ENCODE measurements around the gene TRIM60. TPM values are rescaled to one million over a fixed set of nuclear protein-coding genes. Genes with fewer than 3 reads are reported as not detected.

The TRIM60 gene
- total RNA-seq, 4 donors from 2014 or later = not detected

DNA sequence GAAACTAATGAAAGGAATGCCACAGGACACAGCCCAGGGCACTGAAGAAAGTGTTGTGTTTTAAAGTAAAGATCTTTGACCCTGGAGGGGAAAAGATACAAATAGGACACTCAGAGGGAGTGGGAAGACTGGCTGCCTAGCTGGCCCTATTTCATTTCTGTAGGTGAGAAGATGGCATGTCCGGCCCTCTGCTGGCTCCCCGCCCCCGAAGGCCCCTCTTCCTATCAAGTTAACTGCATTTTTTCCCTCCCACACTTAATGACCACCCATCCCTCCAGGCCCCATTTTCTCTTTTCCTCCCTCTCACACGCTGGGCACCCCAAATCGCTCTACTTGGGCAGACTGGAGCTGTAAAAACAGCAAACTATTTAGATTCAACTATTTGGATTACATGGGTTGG, 16.4 kb downstream of the TRIM60 start:
- TF ChIP-seq, protein P1, sequence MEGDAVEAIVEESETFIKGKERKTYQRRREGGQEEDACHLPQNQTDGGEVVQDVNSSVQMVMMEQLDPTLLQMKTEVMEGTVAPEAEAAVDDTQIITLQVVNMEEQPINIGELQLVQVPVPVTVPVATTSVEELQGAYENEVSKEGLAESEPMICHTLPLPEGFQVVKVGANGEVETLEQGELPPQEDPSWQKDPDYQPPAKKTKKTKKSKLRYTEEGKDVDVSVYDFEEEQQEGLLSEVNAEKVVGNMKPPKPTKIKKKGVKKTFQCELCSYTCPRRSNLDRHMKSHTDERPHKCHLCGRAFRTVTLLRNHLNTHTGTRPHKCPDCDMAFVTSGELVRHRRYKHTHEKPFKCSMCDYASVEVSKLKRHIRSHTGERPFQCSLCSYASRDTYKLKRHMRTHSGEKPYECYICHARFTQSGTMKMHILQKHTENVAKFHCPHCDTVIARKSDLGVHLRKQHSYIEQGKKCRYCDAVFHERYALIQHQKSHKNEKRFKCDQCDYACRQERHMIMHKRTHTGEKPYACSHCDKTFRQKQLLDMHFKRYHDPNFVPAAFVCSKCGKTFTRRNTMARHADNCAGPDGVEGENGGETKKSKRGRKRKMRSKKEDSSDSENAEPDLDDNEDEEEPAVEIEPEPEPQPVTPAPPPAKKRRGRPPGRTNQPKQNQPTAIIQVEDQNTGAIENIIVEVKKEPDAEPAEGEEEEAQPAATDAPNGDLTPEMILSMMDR (IDR thresholded peaks at IDR 0.05; ENCODE audit: low read depth) = no peak

DNA sequence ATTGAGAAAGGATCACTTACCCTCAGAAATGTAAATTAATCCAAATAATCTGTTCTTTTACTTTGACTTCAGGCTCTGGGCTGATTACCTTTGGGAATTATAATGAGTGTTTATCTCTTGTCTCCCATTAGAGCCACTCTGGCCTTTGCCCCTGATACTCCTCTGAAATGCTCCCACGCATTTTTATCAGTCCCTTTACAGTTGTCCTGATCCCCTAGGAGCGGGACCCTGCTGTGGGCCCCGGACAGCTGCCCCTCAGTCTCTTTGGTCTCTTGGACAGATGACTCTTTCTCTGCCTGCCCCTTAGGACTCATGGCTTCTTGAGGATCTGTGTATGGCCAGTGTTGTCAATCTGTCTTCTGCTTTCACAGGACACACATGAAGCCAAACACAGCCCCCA, 20.8 kb downstream of the TRIM60 start:
- TF ChIP-seq, protein P1 (IDR thresholded peaks at IDR 0.05; ENCODE audit: low read depth) = no peak

DNA sequence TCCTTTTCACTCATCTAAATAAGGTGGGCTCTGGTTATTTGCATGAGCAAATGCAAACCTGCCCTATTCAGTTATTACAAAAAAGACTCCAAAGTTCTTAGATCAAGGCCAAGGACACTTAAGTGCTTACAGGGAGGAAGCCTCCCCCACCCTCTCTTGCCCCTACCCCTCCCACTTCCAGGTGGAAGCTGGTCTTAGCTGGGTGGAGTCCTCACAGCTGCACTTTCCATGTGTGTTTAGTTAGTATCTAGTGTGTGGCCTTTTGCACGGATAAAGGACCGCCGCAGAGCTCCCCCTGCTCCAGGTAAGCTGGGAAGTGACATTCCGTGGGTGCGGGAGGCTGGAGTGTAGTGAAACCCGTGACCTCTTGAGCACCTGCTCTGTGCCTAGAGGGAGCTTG, 21.8 kb downstream of the TRIM60 start, which contains the start of gene TRIM75:
TSS of gene TRIM75 (plus strand) at position 222 of the 400 bp plus-strand sequence. CDS start 5,282 bp downstream, outside the sequence.
- TF ChIP-seq, protein P1 (IDR thresholded peaks at IDR 0.05; ENCODE audit: low read depth) = no peak

DNA sequence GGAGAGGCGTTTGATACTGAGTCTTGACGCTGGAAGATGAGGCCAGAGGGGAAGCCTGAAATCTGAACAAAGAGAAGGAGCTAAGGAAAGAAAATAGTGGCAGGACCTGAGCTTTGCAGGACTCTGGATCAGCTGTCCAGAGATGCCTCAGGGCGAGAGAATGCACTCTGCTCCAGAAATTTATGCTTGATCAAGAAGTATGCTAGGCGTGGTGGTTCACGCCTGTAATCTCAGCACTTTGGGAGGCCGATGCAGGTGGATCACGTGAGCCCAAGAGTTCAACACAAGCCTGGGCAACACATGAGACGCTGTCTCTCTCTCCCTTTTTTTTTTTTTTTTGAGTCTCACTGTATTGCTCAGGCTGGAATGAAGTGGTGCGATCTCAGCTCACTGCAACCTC, 23.8 kb downstream of the TRIM60 start:
- TF ChIP-seq, protein P1 (IDR thresholded peaks at IDR 0.05; ENCODE audit: low read depth) = no peak

DNA sequence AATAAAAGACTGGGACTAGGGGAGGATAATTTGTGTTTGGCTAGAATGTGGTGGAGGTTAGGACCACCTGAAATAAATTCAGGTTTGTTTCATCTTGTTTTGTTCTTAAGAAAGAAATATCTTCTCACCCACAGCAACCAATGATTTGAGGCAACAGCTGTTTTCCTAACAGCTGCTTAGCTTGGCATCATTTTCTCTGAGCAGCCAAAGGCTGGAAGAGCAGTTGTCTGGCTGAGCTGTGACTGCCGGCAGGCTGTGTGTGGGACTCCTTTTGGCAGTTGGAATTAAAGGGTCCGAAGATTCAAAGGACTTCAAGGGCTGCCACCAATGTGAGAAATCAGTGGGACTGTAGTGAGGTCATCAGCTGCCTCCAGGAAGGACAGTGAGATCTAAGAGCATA, 26.9 kb downstream of the TRIM60 start:
- TF ChIP-seq, protein P1 (IDR thresholded peaks at IDR 0.05; ENCODE audit: low read depth) = no peak

DNA sequence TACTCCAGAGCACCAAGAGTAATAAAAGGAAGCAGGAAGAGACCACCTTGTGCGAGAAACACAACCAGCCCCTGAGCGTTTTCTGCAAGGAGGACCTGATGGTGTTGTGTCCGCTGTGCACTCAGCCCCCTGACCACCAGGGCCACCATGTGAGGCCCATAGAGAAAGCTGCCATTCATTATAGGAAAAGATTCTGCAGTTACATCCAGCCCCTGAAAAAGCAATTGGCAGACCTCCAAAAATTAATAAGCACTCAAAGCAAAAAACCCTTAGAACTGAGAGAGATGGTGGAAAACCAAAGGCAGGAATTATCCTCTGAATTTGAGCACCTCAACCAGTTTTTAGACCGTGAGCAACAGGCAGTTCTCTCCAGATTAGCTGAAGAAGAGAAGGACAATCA, 27.6 kb downstream of the TRIM60 start:
- TF ChIP-seq, protein P1 (IDR thresholded peaks at IDR 0.05; ENCODE audit: low read depth) = no peak

DNA sequence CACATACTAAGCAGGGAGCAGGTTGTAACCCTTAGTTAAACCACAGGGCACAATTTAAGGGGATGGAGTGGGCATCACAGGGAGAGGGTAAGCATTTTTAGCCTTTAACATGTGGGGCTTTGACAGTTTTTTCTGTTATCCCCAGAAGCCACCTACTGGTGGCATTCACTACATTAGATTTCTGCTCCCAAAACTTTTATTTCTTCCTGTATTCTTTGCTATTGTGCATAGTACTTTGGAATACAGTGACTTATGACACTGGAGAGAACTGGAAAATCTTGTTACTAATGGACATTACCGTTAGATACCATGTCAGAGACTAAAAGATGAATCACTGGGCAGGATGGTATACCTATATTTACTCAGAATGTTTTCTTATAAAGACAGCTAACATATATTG, 29.1 kb downstream of the TRIM60 start:
- TF ChIP-seq, protein P1 (IDR thresholded peaks at IDR 0.05; ENCODE audit: low read depth) = no peak

All from subcutaneous adipose tissue (tissue), 4 donors.